K562 (cell line): ENCODE measurements around the gene FGF21. TPM values are rescaled to one million over a fixed set of nuclear protein-coding genes. Genes with fewer than 3 reads are reported as not detected.

ENCODE experiments used
- ATAC-seq: fragments of 200-7000 bp; cut with Tn5 transposase; 3 replicates; pipeline ENCODE4 v1.9.1; 2020; ENCODE audit warnings: moderate library complexity
- BruUV-seq: library from RNA; stranded (reverse); fragments of 400-500 nt; replicated peaks from 2 replicates; lab custom pipeline; 2021; lab: Mats Ljungman, UMichigan
- CTCF ChIA-PET: fragments of 300-600 bp; formaldehyde crosslinking; extraction: SDS; loops from one replicate; lab custom pipeline; 2021; ENCODE audit warnings: low intra/inter-chr PET ratio; lab: Yijun Ruan, JAX
- POLR2A ChIA-PET: fragments of 300-600, 350-650 bp; sonication (Branson Sonifier 250); formaldehyde crosslinking; extraction: SDS; loops from one replicate; lab custom pipeline; 2021; ENCODE audit warnings: antibody characterized with exemption, inconsistent platforms; lab: Yijun Ruan, JAX
- DNase-seq, 4 experiments: peaks; one replicate each; pipeline versions ENCODE4 v3.0.0 to v3.0.0-alpha.2; 2011 to 2018; ENCODE audit warnings: low spot score in 3 of 4, mixed read lengths in 3 of 4; ENCODE audit errors: extremely low read depth in 1 of 4
- FAIRE-seq: peaks from 2 replicates; lab custom pipeline; 2011; peaks lifted over from hg19 to GRCh38; lab: Jason Lieb, UNC
- H2AFZ ChIP-seq: 2 replicates; pipeline ENCODE4 v1.6.0; 2011; ENCODE audit warnings: low read depth, low read length, control low read depth, inconsistent platforms
- H3K27ac ChIP-seq: fragments of 200-600 bp; 3 replicates; pipeline ENCODE4 v1.8.0; 2011; ENCODE audit warnings: low read depth, mild to moderate bottlenecking, control low read depth, inconsistent platforms, low read length, moderate library complexity, mixed read lengths; ENCODE audit errors: extremely low read depth
- H3K27me3 ChIP-seq, 2 experiments: fragments of 300-600 bp in 1 of 2; 2 replicates in 1 of 2; 3 replicates in 1 of 2; pipeline versions ENCODE4 v1.6.0 to v1.8.0; 2011; ENCODE audit warnings: inconsistent platforms in 2 of 2, low read length in 2 of 2, mild to moderate bottlenecking in 1 of 2, mixed read lengths in 1 of 2, moderate library complexity in 1 of 2; ENCODE audit not compliant: control insufficient read depth in 2 of 2, insufficient read depth in 2 of 2
- H3K36me3 ChIP-seq: fragments of 300-600 bp; 3 replicates; pipeline ENCODE4 v1.8.0; 2011; ENCODE audit warnings: mild to moderate bottlenecking, low read length, inconsistent platforms; ENCODE audit not compliant: control insufficient read depth, insufficient read depth
- H3K4me1 ChIP-seq, 2 experiments: fragments of 200-600 bp in 1 of 2; replicated peaks in 1 of 2; 2 replicates in 1 of 2; 3 replicates in 1 of 2; pipeline versions ENCODE4 v1.5.1 to v1.8.0; 2011; ENCODE audit warnings: inconsistent platforms in 2 of 2, low read length in 2 of 2, mild to moderate bottlenecking in 1 of 2, mixed read lengths in 1 of 2, moderate library complexity in 1 of 2; ENCODE audit not compliant: control insufficient read depth in 2 of 2, insufficient read depth in 2 of 2
- H3K4me2 ChIP-seq: 2 replicates; pipeline ENCODE4 v1.6.1; 2011; ENCODE audit warnings: low read length, control low read depth, inconsistent platforms, mixed read lengths; ENCODE audit not compliant: insufficient read depth
- H3K4me3 ChIP-seq: fragments of 200-600 bp; sonication (generic), shearing (Covaris generic); 2 replicates; pipeline ENCODE4 v1.5.1; 2016; ENCODE audit warnings: control low read depth, inconsistent platforms
- H3K79me2 ChIP-seq: fragments of 200-600 bp; 3 replicates; pipeline ENCODE4 v1.8.0; 2011; ENCODE audit warnings: low read length, inconsistent platforms; ENCODE audit not compliant: control insufficient read depth, insufficient read depth
- H3K9ac ChIP-seq, 2 experiments: 2 replicates each; pipeline versions ENCODE4 v1.6.0 to v1.6.1; 2011; ENCODE audit warnings: low read depth in 2 of 2, low read length in 2 of 2, control low read depth in 1 of 2, inconsistent platforms in 1 of 2, mild to moderate bottlenecking in 1 of 2, mixed read lengths in 1 of 2; ENCODE audit not compliant: insufficient read depth in 1 of 2
- H3K9me1 ChIP-seq: one replicate; pipeline ENCODE4 v1.6.0; 2011; ENCODE audit warnings: inconsistent platforms, mild to moderate bottlenecking, low read length, moderate library complexity; ENCODE audit not compliant: control insufficient read depth, insufficient read depth
- H3K9me3 ChIP-seq: replicated peaks from 2 replicates; pipeline ENCODE4 v1.5.1; 2011; ENCODE audit warnings: low read depth, low read length, inconsistent platforms; ENCODE audit not compliant: control insufficient read depth, insufficient read depth
- H4K20me1 ChIP-seq: replicated peaks from 2 replicates; pipeline ENCODE4 v1.6.1; 2011; ENCODE audit warnings: low read length, inconsistent platforms, mixed read lengths; ENCODE audit not compliant: control insufficient read depth, insufficient read depth
- CC2D1A ChIP-seq: fragments of 450-650 bp; IDR thresholded peaks from 2 replicates; pipeline ENCODE4 v1.6.1; 2017; ENCODE audit warnings: mild to moderate bottlenecking
- ELF1 ChIP-seq: fragments of 200-800 bp; sonication (Bioruptor generic); IDR thresholded peaks from 2 replicates; pipeline ENCODE4 v1.6.1; 2016; ENCODE audit warnings: missing genetic modification characterization, missing compliant biosample characterization
- GTF2F1 ChIP-seq: IDR thresholded peaks from 2 replicates; pipeline ENCODE4 v1.6.1; 2011; ENCODE audit warnings: low read depth, low read length, improper control_type of control experiment
- HDGF ChIP-seq: fragments of 450-650 bp; IDR thresholded peaks from 2 replicates; pipeline ENCODE4 v1.6.1; 2016
- KDM5B ChIP-seq: fragments of 200-600 bp; sonication (generic); IDR thresholded peaks from 2 replicates; pipeline ENCODE4 v1.6.1; 2012; ENCODE audit warnings: low read depth, mild to moderate bottlenecking, moderate library complexity, low read length, control low read depth, inconsistent platforms; ENCODE audit not compliant: insufficient replicate concordance
- KHSRP ChIP-seq: fragments of 450-650 bp; IDR thresholded peaks from 2 replicates; pipeline ENCODE4 v1.6.1; 2017
- MCM3 ChIP-seq: fragments of 450-650 bp; IDR thresholded peaks from 2 replicates; pipeline ENCODE4 v1.6.1; 2016
- MECOM ChIP-seq: fragments of 250-450 bp; sonication (Bioruptor Pico); IDR thresholded peaks from 2 replicates; pipeline ENCODE4 v1.8.0; 2022; ENCODE audit warnings: inconsistent platforms
- NCOA6 ChIP-seq: fragments of 450-650 bp; IDR thresholded peaks from 2 replicates; pipeline ENCODE4 v1.6.1; 2017; ENCODE audit warnings: mild to moderate bottlenecking
- PCBP2 ChIP-seq: fragments of 200-400 bp; formaldehyde crosslinking; IDR thresholded peaks from 2 replicates; pipeline ENCODE4 v1.6.1; 2018; ENCODE audit warnings: low read length, low read depth, mild to moderate bottlenecking, moderate library complexity; ENCODE audit not compliant: poor library complexity, severe bottlenecking
- POLR2H ChIP-seq: IDR thresholded peaks from 2 replicates; pipeline ENCODE4 v1.6.1; 2016; ENCODE audit warnings: missing genetic modification characterization, low read depth, mild to moderate bottlenecking, control low read depth, missing compliant biosample characterization, moderate library complexity
- RBM14 ChIP-seq: fragments of 200-400 bp; formaldehyde crosslinking; IDR thresholded peaks from 2 replicates; pipeline ENCODE4 v1.6.1; 2018; ENCODE audit warnings: low read depth, mild to moderate bottlenecking, low read length, moderate library complexity, borderline replicate concordance; ENCODE audit not compliant: insufficient read depth
- RHOXF2B ChIP-seq: fragments of 250-450 bp; sonication (Bioruptor Pico); conservative IDR thresholded peaks from 2 replicates; pipeline ENCODE4 v1.5.1; 2021
- SPI1 ChIP-seq: IDR thresholded peaks from 2 replicates; pipeline ENCODE4 v1.6.1; 2011; ENCODE audit warnings: low read depth, low read length, control low read depth, borderline replicate concordance
- THAP7 ChIP-seq: fragments of 250-450 bp; sonication (Bioruptor Pico); IDR thresholded peaks from 2 replicates; pipeline ENCODE4 v1.5.0; 2021
- XRCC5 ChIP-seq: fragments of 200-400 bp; formaldehyde crosslinking; IDR thresholded peaks from 2 replicates; pipeline ENCODE4 v1.6.1; 2017; ENCODE audit warnings: low read depth, mild to moderate bottlenecking, low read length
- ZNF212 ChIP-seq: fragments of 450-650 bp; formaldehyde crosslinking; IDR thresholded peaks from 2 replicates; pipeline ENCODE4 v1.4.0; 2020; ENCODE audit warnings: mild to moderate bottlenecking
- ZNF717 ChIP-seq: fragments of 250-450 bp; sonication (Bioruptor Pico); IDR thresholded peaks from 2 replicates; pipeline ENCODE4 v1.5.0; 2021
- WGBS: fragments of 100-300 bp; shearing (Covaris generic); methylation state at CpG from one replicate; pipeline ENCODE4 v1.1.6; 2016; ENCODE audit warnings: low coverage, mixed read lengths; ENCODE audit not compliant: insufficient coverage; ENCODE audit errors: missing lambda C conversion rate; 5-methylcytosine and 5-hydroxymethylcytosine counted together
- in situ Hi-C: fragments of 300-500 bp; cut with MboI; formaldehyde crosslinking; loops from 4 replicates; pipeline ENCODE4 v1.15.0; 2018; ENCODE audit warnings: inconsistent platforms, mixed read lengths
- intact Hi-C: fragments of 100-400 bp; cut with micrococcal nuclease; formaldehyde crosslinking; loops from 2 replicates; pipeline ENCODE4 v1.14.2; 2022
- polyA plus RNA-seq, 8 experiments: library from polyadenylated mRNA; depleted of rRNA in 4 of 8; stranded (reverse) in 5 of 8; unstranded in 3 of 8; fragments of >200 nt; fragmentation: Nextera tagmentation in 2 of 8; fragmentation: Illumina TruSeq in 1 of 8; extraction: Ambion mirVana in 2 of 8; extraction: Trizol in 1 of 8; gene quantifications; 2 replicates each; pipeline versions ENCODE4 v1.2.1 to v1.2.3, GENCODE V29; 2011 to 2014; ENCODE audit warnings: inconsistent platforms in 1 of 8, missing spikeins in 1 of 8
- total RNA-seq, 7 experiments: library from RNA; depleted of rRNA in 6 of 7; stranded (reverse); fragments of >200 nt in 6 of 7; fragmentation: Illumina TruSeq in 2 of 7; extraction: Trizol in 2 of 7; gene quantifications; 2 replicates each; pipeline versions ENCODE4 v1.2.1 to v1.2.3, GENCODE V29; 2011 to 2021; ENCODE audit warnings: low replicate concordance in 1 of 7
- TF ChIP-seq, protein P1 (sequence below): fragments of 250-450 bp; sonication (Bioruptor Pico); IDR thresholded peaks from 2 replicates; pipeline ENCODE4 v1.4.0; 2020; ENCODE audit warnings: mild to moderate bottlenecking, moderate library complexity, borderline replicate concordance
- TF ChIP-seq, protein P2 (sequence below): fragments of 250-450 bp; sonication (Bioruptor Pico); IDR thresholded peaks from 2 replicates; pipeline ENCODE4 v1.8.0; 2022; ENCODE audit warnings: inconsistent platforms, mild to moderate bottlenecking, moderate library complexity, borderline replicate concordance

Gene FGF21
- total and polyA plus RNA-seq, 9 of the 15 experiments (the other 6 are each of a cell fraction or from before 2014, with no cell fraction given): 0.04 to 0.77 (median 0.09) TPM; not detected in 6

DNA sequence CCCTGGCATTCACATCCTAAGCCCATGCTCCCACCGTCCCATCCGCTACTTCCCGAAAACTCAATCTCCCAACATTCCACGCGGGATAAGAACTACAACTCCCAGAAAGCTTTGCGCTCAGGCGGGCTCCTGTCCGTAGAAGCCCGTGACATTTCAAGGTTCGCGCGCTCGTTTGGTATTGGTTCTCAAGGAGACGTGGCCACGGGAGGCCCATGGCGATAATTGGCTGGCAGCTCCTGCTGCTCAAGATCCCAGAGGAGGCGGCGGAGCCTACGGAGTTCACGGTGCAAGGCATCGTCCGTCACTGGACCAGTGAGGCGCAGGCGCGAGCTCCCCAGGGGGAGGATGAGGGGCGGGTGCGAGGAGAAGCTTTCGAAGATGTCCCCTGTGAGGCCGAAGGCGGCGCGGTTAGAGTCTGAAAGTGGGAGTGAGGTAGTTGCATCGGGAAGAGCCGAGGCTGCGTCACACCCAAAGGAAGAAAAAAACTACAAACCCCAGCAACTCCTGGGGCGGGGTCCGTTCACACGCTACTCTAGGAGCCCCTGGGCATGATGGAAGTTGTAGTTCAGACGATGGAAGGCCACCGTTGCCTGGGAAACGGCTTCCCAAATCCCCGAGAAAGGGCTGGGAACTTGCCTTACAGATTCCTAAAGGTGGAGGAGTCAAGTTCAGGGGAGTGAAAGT is 34.6 kb upstream of the FGF21 start:
- Histone ChIP-seq H3K9me1 (no peaks in the 10 kb centered on the region), H2AFZ (peak overlapping the region; percentile 98), H3K9ac (peak overlapping the region; percentile 69 to 91), H4K20me1 (no peaks in the 10 kb centered on the region), H3K27me3 (no peaks in the 10 kb centered on the region), H3K36me3 (no peaks in the 10 kb centered on the region; the same call in 2 of the 3 replicates), H3K9me3 (no peaks in the 10 kb centered on the region), H3K27ac (peak overlapping the region; percentile 75), H3K4me1 (peaks cover 14 to 54% of the 10 kb centered on the region in 2 experiments), H3K4me2 (peak overlapping the region; percentile 84), H3K79me2 (no peaks in the 10 kb centered on the region), H3K4me3 (peak overlapping the region; percentile 54)
- in situ Hi-C loops: no loop called here
- ATAC-seq: peak; percentile 94
- under 1% methylated on average over 42 of the region's 42 CpGs for WGBS
- intact Hi-C loops: no loop called here
- CTCF ChIA-PET: no interaction called here
- FAIRE-seq: peak; percentile 99
- peak; percentile 89 to 98 (median 93) for DNase-seq
- no TSS peak for BruUV-seq
- POLR2A ChIA-PET: interaction anchor here (0.6 to 1.1 kb wide), 8 partner anchors 11 to 215 kb away, joined by 3 to 10 read pairs (median 3); partner anchors contain the start of gene SPHK2
- TF ChIP-seq, protein P1, sequence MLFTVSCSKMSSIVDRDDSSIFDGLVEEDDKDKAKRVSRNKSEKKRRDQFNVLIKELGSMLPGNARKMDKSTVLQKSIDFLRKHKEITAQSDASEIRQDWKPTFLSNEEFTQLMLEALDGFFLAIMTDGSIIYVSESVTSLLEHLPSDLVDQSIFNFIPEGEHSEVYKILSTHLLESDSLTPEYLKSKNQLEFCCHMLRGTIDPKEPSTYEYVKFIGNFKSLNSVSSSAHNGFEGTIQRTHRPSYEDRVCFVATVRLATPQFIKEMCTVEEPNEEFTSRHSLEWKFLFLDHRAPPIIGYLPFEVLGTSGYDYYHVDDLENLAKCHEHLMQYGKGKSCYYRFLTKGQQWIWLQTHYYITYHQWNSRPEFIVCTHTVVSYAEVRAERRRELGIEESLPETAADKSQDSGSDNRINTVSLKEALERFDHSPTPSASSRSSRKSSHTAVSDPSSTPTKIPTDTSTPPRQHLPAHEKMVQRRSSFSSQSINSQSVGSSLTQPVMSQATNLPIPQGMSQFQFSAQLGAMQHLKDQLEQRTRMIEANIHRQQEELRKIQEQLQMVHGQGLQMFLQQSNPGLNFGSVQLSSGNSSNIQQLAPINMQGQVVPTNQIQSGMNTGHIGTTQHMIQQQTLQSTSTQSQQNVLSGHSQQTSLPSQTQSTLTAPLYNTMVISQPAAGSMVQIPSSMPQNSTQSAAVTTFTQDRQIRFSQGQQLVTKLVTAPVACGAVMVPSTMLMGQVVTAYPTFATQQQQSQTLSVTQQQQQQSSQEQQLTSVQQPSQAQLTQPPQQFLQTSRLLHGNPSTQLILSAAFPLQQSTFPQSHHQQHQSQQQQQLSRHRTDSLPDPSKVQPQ: no peak
- TF ChIP-seq, protein P2, sequence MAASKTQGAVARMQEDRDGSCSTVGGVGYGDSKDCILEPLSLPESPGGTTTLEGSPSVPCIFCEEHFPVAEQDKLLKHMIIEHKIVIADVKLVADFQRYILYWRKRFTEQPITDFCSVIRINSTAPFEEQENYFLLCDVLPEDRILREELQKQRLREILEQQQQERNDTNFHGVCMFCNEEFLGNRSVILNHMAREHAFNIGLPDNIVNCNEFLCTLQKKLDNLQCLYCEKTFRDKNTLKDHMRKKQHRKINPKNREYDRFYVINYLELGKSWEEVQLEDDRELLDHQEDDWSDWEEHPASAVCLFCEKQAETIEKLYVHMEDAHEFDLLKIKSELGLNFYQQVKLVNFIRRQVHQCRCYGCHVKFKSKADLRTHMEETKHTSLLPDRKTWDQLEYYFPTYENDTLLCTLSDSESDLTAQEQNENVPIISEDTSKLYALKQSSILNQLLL (CRISPR knock-in tag): no peak
- no peak for TF ChIP-seq RBM14
- no peak for TF ChIP-seq ZNF212
- no peak for TF ChIP-seq MCM3
- TF ChIP-seq MECOM: 0 out of 2 replicates have a peak, but pooled peaks have one; percentile 28
- TF ChIP-seq SPI1: no peak
- no peak for TF ChIP-seq NCOA6
- TF ChIP-seq XRCC5: no peak
- no peak for TF ChIP-seq THAP7
- TF ChIP-seq ZNF717 (CRISPR knock-in tag): no peak
- no peak; the same call in 1 of the 2 replicates for TF ChIP-seq ELF1 (tag)
- no peak for TF ChIP-seq KDM5B
- no peak for TF ChIP-seq GTF2F1
- TF ChIP-seq HDGF: no peak
- no peak for TF ChIP-seq PCBP2
- TF ChIP-seq RHOXF2B (CRISPR knock-in tag): no peak
- TF ChIP-seq KHSRP: no peak
- TF ChIP-seq POLR2H (tag): no peak
- no peak; the same call in 1 of the 2 replicates for TF ChIP-seq CC2D1A
